K562 treated with DMSO at 1 percent for 48 hours (cell line): ENCODE results near the gene DNAI7. TPM values are rescaled to one million over a fixed set of nuclear protein-coding genes. Genes with fewer than 3 reads are reported as not detected.

Source experiments
- total RNA-seq: library from RNA; unstranded; fragments of 300-600 nt; gene quantifications from 2 replicates; pipeline ENCODE4 v1.2.3, GENCODE V29; 2022; ENCODE audit warnings: low replicate concordance; ENCODE audit errors: extremely low read depth

DNAI7 gene
- not detected in 2 replicates for total RNA-seq

GRCh38 chr12:25195056-25195971 is at the start of gene DNAI7, which contains the start of gene ETFRF1:
Gene DNAI7 (minus strand): TSS chr12:25195160. CDS start chr12:25195078, 82 bp downstream.
Gene ETFRF1 (plus strand): TSS chr12:25195237. CDS start chr12:25203957, 8,720 bp downstream.

Other genes with a start within 250 kb of the DNAI7 start
- gene BCAT1, start 246.1 kb downstream of the DNAI7 start, total RNA-seq, result not detected in 2 replicates
- not detected in 2 replicates for gene ETFRF1, start 77 bp upstream of the DNAI7 start, total RNA-seq
- gene KRAS, start 55.8 kb upstream of the DNAI7 start, total RNA-seq, result not detected in 2 replicates